HEK293 (cell line): Measurements from ENCODE around the gene PLXNA2.

ENCODE experiments used
- CTCF ChIA-PET: fragments of 350-600 bp; formaldehyde crosslinking; extraction: SDS; loops from one replicate; lab custom pipeline; 2021; ENCODE audit warnings: antibody characterized with exemption; lab: Yijun Ruan, JAX
- POLR2A ChIA-PET: fragments of 300-600 bp; formaldehyde crosslinking; extraction: SDS; loops from one replicate; lab custom pipeline; 2020; ENCODE audit warnings: antibody characterized with exemption, inconsistent platforms; lab: Yijun Ruan, JAX
- H3K27ac ChIP-seq: fragments of 200-500 bp; sonication (Bioruptor generic); 2 replicates; pipeline ENCODE4 v1.5.1; 2014; ENCODE audit warnings: low read depth, low read length, control low read depth, inconsistent platforms; ENCODE audit errors: extremely low read depth
- H3K36me3 ChIP-seq, 2 experiments: fragments of 200-500 bp in 1 of 2; sonication (Bioruptor generic) in 1 of 2; 1 replicate in 1 of 2; 2 replicates in 1 of 2; pipeline ENCODE4 v1.5.1; 2014 to 2017; ENCODE audit warnings: inconsistent platforms in 2 of 2, low read length in 2 of 2; ENCODE audit not compliant: control insufficient read depth in 2 of 2, insufficient read depth in 1 of 2
- H3K4me1 ChIP-seq: fragments of 200-500 bp; sonication (Bioruptor generic); 2 replicates; pipeline ENCODE4 v1.5.1; 2014; ENCODE audit warnings: mild to moderate bottlenecking, low read length, inconsistent platforms; ENCODE audit not compliant: control insufficient read depth, insufficient read depth
- H3K4me3 ChIP-seq: 2 replicates; pipeline ENCODE4 v1.5.1; 2011; ENCODE audit warnings: low read depth, mild to moderate bottlenecking, control low read depth, low read length, moderate library complexity
- H3K9me3 ChIP-seq: fragments of 200-500 bp; sonication (Bioruptor generic); 2 replicates; pipeline ENCODE4 v1.5.1; 2014; ENCODE audit warnings: low read depth, low read length, inconsistent platforms; ENCODE audit not compliant: control insufficient read depth, insufficient read depth
- BCL11B ChIP-seq: fragments of 450-650 bp; formaldehyde crosslinking; IDR thresholded peaks from 2 replicates; pipeline ENCODE4 v1.5.1; 2016; ENCODE audit warnings: low read depth, missing biosample characterization, missing genetic modification characterization
- GLI4 ChIP-seq: fragments of 450-650 bp; formaldehyde crosslinking; IDR thresholded peaks from 2 replicates; pipeline ENCODE4 v1.5.1; 2016; ENCODE audit warnings: missing biosample characterization, missing genetic modification characterization
- HOXA7 ChIP-seq: sonication (generic); formaldehyde crosslinking; IDR thresholded peaks from 2 replicates; pipeline ENCODE4 v1.8.1; 2022; ENCODE audit warnings: missing genetic modification reagents, borderline replicate concordance
- KLF1 ChIP-seq: fragments of 450-650 bp; formaldehyde crosslinking; IDR thresholded peaks from 2 replicates; pipeline ENCODE4 v1.5.1; 2016; ENCODE audit warnings: missing biosample characterization, missing genetic modification characterization
- KLF7 ChIP-seq: fragments of 450-650 bp; formaldehyde crosslinking; IDR thresholded peaks from 2 replicates; pipeline ENCODE4 v1.5.1; 2016; ENCODE audit warnings: missing biosample characterization, missing genetic modification characterization, borderline replicate concordance
- OVOL3 ChIP-seq: fragments of 450-650 bp; formaldehyde crosslinking; IDR thresholded peaks from 2 replicates; pipeline ENCODE4 v1.5.1; 2016; ENCODE audit warnings: missing biosample characterization, missing genetic modification characterization
- SCRT1 ChIP-seq: fragments of 450-650 bp; formaldehyde crosslinking; IDR thresholded peaks from 2 replicates; pipeline ENCODE4 v1.5.1; 2016; ENCODE audit warnings: missing biosample characterization, missing genetic modification characterization, borderline replicate concordance
- SP2 ChIP-seq: fragments of 450-650 bp; formaldehyde crosslinking; IDR thresholded peaks from 2 replicates; pipeline ENCODE4 v1.5.1; 2016; ENCODE audit warnings: missing biosample characterization, missing genetic modification characterization
- ZBTB48 ChIP-seq: fragments of 450-650 bp; formaldehyde crosslinking; IDR thresholded peaks from 2 replicates; pipeline ENCODE4 v1.5.1; 2016; ENCODE audit warnings: missing biosample characterization, missing genetic modification characterization
- ZBTB8A ChIP-seq: fragments of 450-650 bp; formaldehyde crosslinking; IDR thresholded peaks from 2 replicates; pipeline ENCODE4 v1.5.1; 2016; ENCODE audit warnings: missing biosample characterization, missing genetic modification characterization
- ZFHX2 ChIP-seq: fragments of 450-650 bp; formaldehyde crosslinking; conservative IDR thresholded peaks from 2 replicates; pipeline ENCODE4 v1.5.1; 2016; ENCODE audit warnings: missing biosample characterization, missing genetic modification characterization
- ZFP37 ChIP-seq: fragments of 450-650 bp; formaldehyde crosslinking; IDR thresholded peaks from 2 replicates; pipeline ENCODE4 v1.5.1; 2016; ENCODE audit warnings: missing biosample characterization, missing genetic modification characterization
- ZIC2 ChIP-seq: fragments of 450-650 bp; formaldehyde crosslinking; IDR thresholded peaks from 2 replicates; pipeline ENCODE4 v1.5.1; 2016; ENCODE audit warnings: missing biosample characterization, missing genetic modification characterization
- ZNF112 ChIP-seq: fragments of 450-650 bp; formaldehyde crosslinking; IDR thresholded peaks from 2 replicates; pipeline ENCODE4 v1.5.0; 2017; ENCODE audit warnings: missing biosample characterization, missing genetic modification characterization
- ZNF16 ChIP-seq: fragments of 450-650 bp; formaldehyde crosslinking; IDR thresholded peaks from 2 replicates; pipeline ENCODE4 v1.5.1; 2016; ENCODE audit warnings: low read depth, missing biosample characterization, missing genetic modification characterization
- ZNF169 ChIP-seq: fragments of 450-650 bp; formaldehyde crosslinking; IDR thresholded peaks from 2 replicates; pipeline ENCODE4 v1.5.1; 2016; ENCODE audit warnings: missing biosample characterization, missing genetic modification characterization
- ZNF202 ChIP-seq: fragments of 450-650 bp; formaldehyde crosslinking; IDR thresholded peaks from 2 replicates; pipeline ENCODE4 v1.5.1; 2016; ENCODE audit warnings: missing biosample characterization, missing genetic modification characterization, borderline replicate concordance
- ZNF223 ChIP-seq: fragments of 450-650 bp; formaldehyde crosslinking; IDR thresholded peaks from 2 replicates; pipeline ENCODE4 v1.5.1; 2016; ENCODE audit warnings: missing biosample characterization, missing genetic modification characterization
- ZNF23 ChIP-seq: fragments of 450-650 bp; formaldehyde crosslinking; IDR thresholded peaks from 2 replicates; pipeline ENCODE4 v1.5.1; 2016; ENCODE audit warnings: missing biosample characterization, missing genetic modification characterization, borderline replicate concordance
- ZNF350 ChIP-seq: fragments of 450-650 bp; formaldehyde crosslinking; IDR thresholded peaks from 2 replicates; pipeline ENCODE4 v1.5.0; 2017; ENCODE audit warnings: missing biosample characterization, mild to moderate bottlenecking, missing genetic modification characterization
- ZNF394 ChIP-seq: fragments of 450-650 bp; formaldehyde crosslinking; IDR thresholded peaks from 2 replicates; pipeline ENCODE4 v1.5.1; 2016; ENCODE audit warnings: missing biosample characterization, missing genetic modification characterization, mild to moderate bottlenecking, moderate library complexity, borderline replicate concordance
- ZNF404 ChIP-seq: fragments of 450-650 bp; formaldehyde crosslinking; IDR thresholded peaks from 2 replicates; pipeline ENCODE4 v1.5.1; 2017; ENCODE audit warnings: missing biosample characterization, missing genetic modification characterization
- ZNF596 ChIP-seq: fragments of 450-650 bp; IDR thresholded peaks from 2 replicates; pipeline ENCODE4 v1.5.0; 2018; ENCODE audit warnings: missing biosample characterization, mild to moderate bottlenecking, missing genetic modification characterization, moderate library complexity
- ZNF610 ChIP-seq: fragments of 450-650 bp; formaldehyde crosslinking; IDR thresholded peaks from 2 replicates; pipeline ENCODE4 v1.5.1; 2016; ENCODE audit warnings: missing biosample characterization, missing genetic modification characterization, borderline replicate concordance
- ZNF658 ChIP-seq: fragments of 450-650 bp; formaldehyde crosslinking; IDR thresholded peaks from 2 replicates; pipeline ENCODE4; 2016; ENCODE audit warnings: missing biosample characterization, missing genetic modification characterization
- ZNF677 ChIP-seq: fragments of 450-650 bp; IDR thresholded peaks from 2 replicates; pipeline ENCODE4 v1.5.0; 2018; ENCODE audit warnings: missing biosample characterization, mild to moderate bottlenecking, missing genetic modification characterization, moderate library complexity
- ZSCAN30 ChIP-seq: fragments of 450-650 bp; IDR thresholded peaks from 2 replicates; pipeline ENCODE4 v1.5.1; 2018; ENCODE audit warnings: missing biosample characterization, mild to moderate bottlenecking, missing genetic modification characterization, moderate library complexity
- TF ChIP-seq, protein P1 (sequence below): fragments of 450-650 bp; formaldehyde crosslinking; IDR thresholded peaks from 2 replicates; pipeline ENCODE4 v1.5.0; 2017; ENCODE audit warnings: missing biosample characterization, missing genetic modification characterization, borderline replicate concordance
- TF ChIP-seq, protein P2 (sequence below): fragments of 450-650 bp; formaldehyde crosslinking; IDR thresholded peaks from 2 replicates; pipeline ENCODE4 v1.5.1; 2017; ENCODE audit warnings: missing biosample characterization, missing genetic modification characterization
- TF ChIP-seq, protein P3 (sequence below): fragments of 450-650 bp; formaldehyde crosslinking; IDR thresholded peaks from 2 replicates; pipeline ENCODE4 v1.5.1; 2016; ENCODE audit warnings: missing biosample characterization, missing genetic modification characterization
- TF ChIP-seq, protein P4 (sequence below): fragments of 450-650 bp; formaldehyde crosslinking; IDR thresholded peaks from 2 replicates; pipeline ENCODE4 v1.5.1; 2016; ENCODE audit warnings: missing biosample characterization, missing genetic modification characterization

PLXNA2 gene

DNA sequence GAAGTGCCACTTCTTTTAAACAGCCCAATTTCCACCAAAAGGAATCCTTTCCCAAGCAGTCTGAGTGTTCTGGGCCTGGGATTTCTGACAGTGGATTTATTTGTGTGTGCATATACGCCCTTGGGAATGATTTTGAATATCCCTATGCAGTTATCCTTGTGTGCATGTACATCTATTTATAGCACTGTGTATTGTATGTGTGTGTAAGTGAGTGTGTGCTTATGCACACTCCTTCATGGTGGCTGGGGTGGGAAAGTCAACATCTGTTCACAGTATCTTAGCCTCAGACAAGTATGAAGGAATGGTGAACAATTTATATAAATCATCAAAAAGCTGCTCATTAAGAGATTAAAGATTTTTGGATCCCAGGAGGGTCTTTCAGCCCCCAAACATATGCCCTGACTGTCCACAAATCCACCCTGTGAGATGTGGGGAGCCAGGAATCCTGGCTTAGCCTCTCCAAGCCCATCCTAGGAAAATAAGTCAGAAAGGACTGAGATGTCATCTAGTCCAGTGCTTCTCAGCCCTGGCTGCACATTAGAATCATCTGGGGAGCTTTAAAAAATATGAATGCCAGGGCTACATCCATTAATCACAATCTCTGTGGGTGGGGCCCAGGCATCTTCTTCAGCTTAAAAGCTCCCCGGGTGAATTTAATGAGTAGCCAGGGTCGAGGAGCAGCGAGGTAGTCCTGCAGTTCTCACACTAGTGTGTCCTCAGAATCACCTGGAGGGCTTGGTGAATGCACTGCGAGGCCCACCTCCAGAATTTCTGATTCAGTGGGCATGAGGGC, 101.4 kb downstream of the PLXNA2 start:
- peaks cover 9% of the 10 kb centered on the region for H3K4me1 ChIP-seq
- ChIA-PET POLR2A (no interaction called here), CTCF (interaction anchor here (0.6 to 3.2 kb wide), 2 partner anchors 11 to 354 kb away, joined by 3 to 23 read pairs; no protein-coding TSS in a partner anchor)
- H3K36me3 ChIP-seq = peaks cover 0 to 9% of the 10 kb centered on the region in 2 experiments; a peak in 1 of 3 replicates
- H3K27ac ChIP-seq = no peak overlapping the region
- H3K4me3 ChIP-seq = no peak overlapping the region
- H3K9me3 ChIP-seq = no peaks in the 10 kb centered on the region
- TF ChIP-seq, protein P1, sequence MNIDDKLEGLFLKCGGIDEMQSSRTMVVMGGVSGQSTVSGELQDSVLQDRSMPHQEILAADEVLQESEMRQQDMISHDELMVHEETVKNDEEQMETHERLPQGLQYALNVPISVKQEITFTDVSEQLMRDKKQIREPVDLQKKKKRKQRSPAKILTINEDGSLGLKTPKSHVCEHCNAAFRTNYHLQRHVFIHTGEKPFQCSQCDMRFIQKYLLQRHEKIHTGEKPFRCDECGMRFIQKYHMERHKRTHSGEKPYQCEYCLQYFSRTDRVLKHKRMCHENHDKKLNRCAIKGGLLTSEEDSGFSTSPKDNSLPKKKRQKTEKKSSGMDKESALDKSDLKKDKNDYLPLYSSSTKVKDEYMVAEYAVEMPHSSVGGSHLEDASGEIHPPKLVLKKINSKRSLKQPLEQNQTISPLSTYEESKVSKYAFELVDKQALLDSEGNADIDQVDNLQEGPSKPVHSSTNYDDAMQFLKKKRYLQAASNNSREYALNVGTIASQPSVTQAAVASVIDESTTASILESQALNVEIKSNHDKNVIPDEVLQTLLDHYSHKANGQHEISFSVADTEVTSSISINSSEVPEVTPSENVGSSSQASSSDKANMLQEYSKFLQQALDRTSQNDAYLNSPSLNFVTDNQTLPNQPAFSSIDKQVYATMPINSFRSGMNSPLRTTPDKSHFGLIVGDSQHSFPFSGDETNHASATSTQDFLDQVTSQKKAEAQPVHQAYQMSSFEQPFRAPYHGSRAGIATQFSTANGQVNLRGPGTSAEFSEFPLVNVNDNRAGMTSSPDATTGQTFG (tag by site-specific recombination) = no peak
- TF ChIP-seq ZNF223 (tag by site-specific recombination) (no peak), ZFHX2 (no peak), ZBTB48 (tag by site-specific recombination) (no peak), ZNF596 (no peak), KLF7 (tag by site-specific recombination) (no peak), ZNF23 (no peak), OVOL3 (no peak), ZNF677 (tag by site-specific recombination) (no peak), SCRT1 (tag by site-specific recombination) (no peak), GLI4 (tag by site-specific recombination) (no peak), BCL11B (tag by site-specific recombination) (no peak), ZNF350 (no peak), ZNF610 (no peak), ZNF394 (no peak), ZNF169 (no peak), ZNF404 (no peak), SP2 (tag by site-specific recombination) (no peak), ZBTB8A (no peak), HOXA7 (no peak), ZNF658 (tag by site-specific recombination) (no peak), KLF1 (tag by site-specific recombination) (0 out of 2 replicates have a peak, but pooled peaks have one; percentile 19), ZNF112 (tag by site-specific recombination) (no peak), ZSCAN30 (tag by site-specific recombination) (no peak), ZIC2 (tag by site-specific recombination) (peak; percentile 33; the same call in 1 of the 2 replicates), ZNF16 (no peak), ZFP37 (tag by site-specific recombination) (no peak), ZNF202 (no peak)
- TF ChIP-seq, protein P2, sequence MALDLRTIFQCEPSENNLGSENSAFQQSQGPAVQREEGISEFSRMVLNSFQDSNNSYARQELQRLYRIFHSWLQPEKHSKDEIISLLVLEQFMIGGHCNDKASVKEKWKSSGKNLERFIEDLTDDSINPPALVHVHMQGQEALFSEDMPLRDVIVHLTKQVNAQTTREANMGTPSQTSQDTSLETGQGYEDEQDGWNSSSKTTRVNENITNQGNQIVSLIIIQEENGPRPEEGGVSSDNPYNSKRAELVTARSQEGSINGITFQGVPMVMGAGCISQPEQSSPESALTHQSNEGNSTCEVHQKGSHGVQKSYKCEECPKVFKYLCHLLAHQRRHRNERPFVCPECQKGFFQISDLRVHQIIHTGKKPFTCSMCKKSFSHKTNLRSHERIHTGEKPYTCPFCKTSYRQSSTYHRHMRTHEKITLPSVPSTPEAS (tag by site-specific recombination) = peak; percentile 69
- TF ChIP-seq, protein P3, sequence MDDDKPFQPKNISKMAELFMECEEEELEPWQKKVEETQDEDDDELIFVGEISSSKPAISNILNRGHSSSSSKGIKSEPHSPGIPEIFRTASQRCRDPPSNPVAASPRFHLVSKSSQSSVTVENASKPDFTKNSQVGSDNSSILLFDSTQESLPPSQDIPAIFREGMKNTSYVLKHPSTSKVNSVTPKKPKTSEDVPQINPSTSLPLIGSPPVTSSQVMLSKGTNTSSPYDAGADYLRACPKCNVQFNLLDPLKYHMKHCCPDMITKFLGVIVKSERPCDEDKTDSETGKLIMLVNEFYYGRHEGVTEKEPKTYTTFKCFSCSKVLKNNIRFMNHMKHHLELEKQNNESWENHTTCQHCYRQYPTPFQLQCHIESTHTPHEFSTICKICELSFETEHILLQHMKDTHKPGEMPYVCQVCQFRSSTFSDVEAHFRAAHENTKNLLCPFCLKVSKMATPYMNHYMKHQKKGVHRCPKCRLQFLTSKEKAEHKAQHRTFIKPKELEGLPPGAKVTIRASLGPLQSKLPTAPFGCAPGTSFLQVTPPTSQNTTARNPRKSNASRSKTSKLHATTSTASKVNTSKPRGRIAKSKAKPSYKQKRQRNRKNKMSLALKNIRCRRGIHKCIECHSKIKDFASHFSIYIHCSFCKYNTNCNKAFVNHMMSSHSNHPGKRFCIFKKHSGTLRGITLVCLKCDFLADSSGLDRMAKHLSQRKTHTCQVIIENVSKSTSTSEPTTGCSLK (tag by site-specific recombination) = no peak
- TF ChIP-seq, protein P4, sequence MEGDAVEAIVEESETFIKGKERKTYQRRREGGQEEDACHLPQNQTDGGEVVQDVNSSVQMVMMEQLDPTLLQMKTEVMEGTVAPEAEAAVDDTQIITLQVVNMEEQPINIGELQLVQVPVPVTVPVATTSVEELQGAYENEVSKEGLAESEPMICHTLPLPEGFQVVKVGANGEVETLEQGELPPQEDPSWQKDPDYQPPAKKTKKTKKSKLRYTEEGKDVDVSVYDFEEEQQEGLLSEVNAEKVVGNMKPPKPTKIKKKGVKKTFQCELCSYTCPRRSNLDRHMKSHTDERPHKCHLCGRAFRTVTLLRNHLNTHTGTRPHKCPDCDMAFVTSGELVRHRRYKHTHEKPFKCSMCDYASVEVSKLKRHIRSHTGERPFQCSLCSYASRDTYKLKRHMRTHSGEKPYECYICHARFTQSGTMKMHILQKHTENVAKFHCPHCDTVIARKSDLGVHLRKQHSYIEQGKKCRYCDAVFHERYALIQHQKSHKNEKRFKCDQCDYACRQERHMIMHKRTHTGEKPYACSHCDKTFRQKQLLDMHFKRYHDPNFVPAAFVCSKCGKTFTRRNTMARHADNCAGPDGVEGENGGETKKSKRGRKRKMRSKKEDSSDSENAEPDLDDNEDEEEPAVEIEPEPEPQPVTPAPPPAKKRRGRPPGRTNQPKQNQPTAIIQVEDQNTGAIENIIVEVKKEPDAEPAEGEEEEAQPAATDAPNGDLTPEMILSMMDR (tag by site-specific recombination) = no peak
